ENCODE data around the gene MAD1L1. TPM values are rescaled to one million over a fixed set of nuclear protein-coding genes. Genes with fewer than 3 reads are reported as not detected.

MAD1L1 gene
- total RNA-seq, 1 experiment from 2014 or later = 38.5 TPM

GRCh38 chr7:2217206-2217605, 15.5 kb downstream of the MAD1L1 start:
- DNase-seq (ENCODE audit: low read depth, low spot score) (no peak), ATAC-seq (no peak)
- H3K9me2 ChIP-seq (ENCODE audit: insufficient read depth) = no peaks in the 10 kb centered on the region
- TF ChIP-seq YY1 (IDR thresholded peaks at IDR 0.05; ENCODE audit: extremely low read depth, insufficient replicate concordance, low read depth, low read length) (no peak), FOSL1 (IDR thresholded peaks at IDR 0.05; ENCODE audit: low read depth) (no peak), SP1 (IDR thresholded peaks at IDR 0.05; ENCODE audit: low read depth) (no peak), EGR1 (IDR thresholded peaks at IDR 0.05; ENCODE audit: low read depth) (no peak), ZFX (IDR thresholded peaks at IDR 0.05) (no peak), REST (IDR thresholded peaks at IDR 0.05; ENCODE audit: low read depth) (no peak), CEBPB (IDR thresholded peaks at IDR 0.05; ENCODE audit: low read depth) (no peak), TCF7L2 (IDR thresholded peaks at IDR 0.05; ENCODE audit: borderline replicate concordance, extremely low read depth, insufficient read depth, insufficient read length) (no peak), ELF1 (IDR thresholded peaks at IDR 0.05; ENCODE audit: borderline replicate concordance, low read depth) (no peak), SIN3A (IDR thresholded peaks at IDR 0.05; ENCODE audit: low read depth) (no peak), EZH2 (IDR thresholded peaks at IDR 0.05) (no peak), EZH2phosphoT487 (IDR thresholded peaks at IDR 0.05; ENCODE audit: borderline replicate concordance) (no peak), SRF (IDR thresholded peaks at IDR 0.05; ENCODE audit: low read depth) (no peak), ATF3 (IDR thresholded peaks at IDR 0.05) (no peak), ZBTB33 (IDR thresholded peaks at IDR 0.05; ENCODE audit: extremely low read depth, insufficient replicate concordance, low read length) (no peak), POLR2A (IDR thresholded peaks at IDR 0.05; ENCODE audit: borderline replicate concordance, extremely low read depth, insufficient read depth, insufficient read length) (no peak)
- H3K27me3 ChIP-seq (ENCODE audit: insufficient read depth, low read length) = no peaks in the 10 kb centered on the region
- H3K4me2 ChIP-seq (ENCODE audit: low read length) = no peak overlapping the region
- BruUV-seq (replicated peaks) = no TSS peak
- H2AFZ ChIP-seq (ENCODE audit: low read depth, low read length, poor library complexity, severe bottlenecking) = no peak overlapping the region
- peaks cover 13 to 34% of the 10 kb centered on the region in 2 experiments for H3K36me3 ChIP-seq (ENCODE audit: control insufficient read depth in 1 of 2, insufficient read depth in 2 of 2, low read length in 2 of 2)
- CTCF ChIA-PET = interaction anchor here (0.6 kb wide), 1 partner anchor 553 kb away, joined by 3 read pairs; no protein-coding TSS in a partner anchor
- RAD21 ChIA-PET (ENCODE audit: low non-redundant PET in 1 of 2, low total read pairs in 2 of 2, uncharacterized antibody in 2 of 2, unreplicated experiment in 2 of 2) = no interaction called here
- H3K79me2 ChIP-seq (ENCODE audit: insufficient read depth, low read length) = peaks cover 3% of the 10 kb centered on the region; the same call in 1 of the 2 replicates
- H3K4me3 ChIP-seq (replicated peaks in 1 of 2; ENCODE audit: low read depth in 1 of 2, low read length in 2 of 2) = no peak overlapping the region
- intact Hi-C loops (cut with micrococcal nuclease) = no loop called here
- H4K20me1 ChIP-seq (ENCODE audit: insufficient read depth) = no peaks in the 10 kb centered on the region
- no peak overlapping the region for H3K27ac ChIP-seq (ENCODE audit: low read depth, low read length)
- H3K4me1 ChIP-seq (ENCODE audit: control insufficient read depth in 1 of 2, insufficient read depth in 2 of 2, low read length in 2 of 2) = no peaks in the 10 kb centered on the region
- H3K9ac ChIP-seq (ENCODE audit: low read length) = no peak overlapping the region
- POLR2A ChIA-PET = no interaction called here
- H3K9me3 ChIP-seq (ENCODE audit: control insufficient read depth in 1 of 2, insufficient read depth in 1 of 2, low read depth in 1 of 2, low read length in 2 of 2) = no peaks in the 10 kb centered on the region
